ENCODE data around the gene DGKI.

DGKI gene

DNA sequence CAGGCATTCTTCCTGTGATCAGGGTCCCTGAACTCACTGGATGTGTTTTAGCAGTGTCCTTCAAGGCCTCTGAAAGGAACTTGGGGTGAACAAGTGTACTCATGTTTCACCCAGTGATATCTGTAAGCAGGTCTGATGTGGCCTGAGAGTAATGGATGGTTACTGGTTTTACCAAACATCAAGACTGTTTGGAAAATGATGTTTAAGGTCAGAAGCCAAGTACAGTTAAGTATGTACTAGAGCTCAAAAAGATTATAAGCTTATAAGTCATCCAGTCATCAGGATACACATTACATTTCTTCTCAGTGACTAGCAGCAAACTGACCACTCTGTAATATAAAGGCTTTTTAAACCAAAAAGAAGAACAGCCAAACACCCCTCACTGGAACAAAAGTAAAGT, 423.5 kb downstream of the DGKI start:
- H3K9ac ChIP-seq (ENCODE audit: low read length), result no peak overlapping the region
- H3K27me3 ChIP-seq (ENCODE audit: insufficient read depth, low read length), result no peaks in the 10 kb centered on the region
- TF ChIP-seq EZH2 (IDR thresholded peaks at IDR 0.05; ENCODE audit: borderline replicate concordance, low read length), result no peak
- TF ChIP-seq, protein P1, sequence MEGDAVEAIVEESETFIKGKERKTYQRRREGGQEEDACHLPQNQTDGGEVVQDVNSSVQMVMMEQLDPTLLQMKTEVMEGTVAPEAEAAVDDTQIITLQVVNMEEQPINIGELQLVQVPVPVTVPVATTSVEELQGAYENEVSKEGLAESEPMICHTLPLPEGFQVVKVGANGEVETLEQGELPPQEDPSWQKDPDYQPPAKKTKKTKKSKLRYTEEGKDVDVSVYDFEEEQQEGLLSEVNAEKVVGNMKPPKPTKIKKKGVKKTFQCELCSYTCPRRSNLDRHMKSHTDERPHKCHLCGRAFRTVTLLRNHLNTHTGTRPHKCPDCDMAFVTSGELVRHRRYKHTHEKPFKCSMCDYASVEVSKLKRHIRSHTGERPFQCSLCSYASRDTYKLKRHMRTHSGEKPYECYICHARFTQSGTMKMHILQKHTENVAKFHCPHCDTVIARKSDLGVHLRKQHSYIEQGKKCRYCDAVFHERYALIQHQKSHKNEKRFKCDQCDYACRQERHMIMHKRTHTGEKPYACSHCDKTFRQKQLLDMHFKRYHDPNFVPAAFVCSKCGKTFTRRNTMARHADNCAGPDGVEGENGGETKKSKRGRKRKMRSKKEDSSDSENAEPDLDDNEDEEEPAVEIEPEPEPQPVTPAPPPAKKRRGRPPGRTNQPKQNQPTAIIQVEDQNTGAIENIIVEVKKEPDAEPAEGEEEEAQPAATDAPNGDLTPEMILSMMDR (IDR thresholded peaks at IDR 0.05; ENCODE audit: low read length), result no peak
- no peak overlapping the region for H3K4me2 ChIP-seq (ENCODE audit: low read length)
- H3K4me3 ChIP-seq (ENCODE audit: low read depth, low read length, poor library complexity, severe bottlenecking), result no peak overlapping the region
- no peaks in the 10 kb centered on the region for H3K79me2 ChIP-seq (ENCODE audit: insufficient read depth, low read length)
- no peaks in the 10 kb centered on the region for H3F3A ChIP-seq (ENCODE audit: insufficient read depth, low read length)
- no peaks in the 10 kb centered on the region for H3K9me2 ChIP-seq (ENCODE audit: low read depth, low read length)
- H3K9me3 ChIP-seq (ENCODE audit: low read length), result no peaks in the 10 kb centered on the region
- H3K27ac ChIP-seq (ENCODE audit: low read depth, low read length, poor library complexity, severe bottlenecking), result no peak overlapping the region
- H3K36me3 ChIP-seq (ENCODE audit: insufficient read depth, low read length), result no peaks in the 10 kb centered on the region
- H3K4me1 ChIP-seq (ENCODE audit: insufficient read depth, low read length, severe bottlenecking), result no peaks in the 10 kb centered on the region
- no peaks in the 10 kb centered on the region for H4K20me1 ChIP-seq (ENCODE audit: insufficient read depth, low read length)
- no peak overlapping the region for H2AFZ ChIP-seq (ENCODE audit: low read length)

DNA sequence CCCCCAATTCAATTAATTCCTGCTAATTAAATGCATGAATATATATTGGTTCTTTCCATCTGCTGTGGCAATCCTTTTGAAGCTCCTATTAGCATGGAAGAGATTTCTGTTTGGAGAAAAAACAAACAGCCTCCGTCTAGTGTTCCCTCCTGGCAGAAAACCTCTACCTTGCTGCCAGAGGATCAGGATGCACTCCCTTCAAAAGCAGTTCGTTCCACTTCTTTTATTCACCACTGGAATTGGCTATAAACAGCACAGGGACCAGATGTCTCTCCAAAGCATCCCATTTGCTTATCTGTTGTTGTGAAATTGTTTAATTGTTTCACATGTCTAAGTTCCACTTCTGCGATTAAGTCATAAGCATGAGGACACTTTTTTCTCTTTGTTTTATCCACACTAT, 425.4 kb downstream of the DGKI start:
- Histone ChIP-seq H3K79me2 (ENCODE audit: insufficient read depth, low read length) (no peaks in the 10 kb centered on the region), H4K20me1 (ENCODE audit: insufficient read depth, low read length) (no peaks in the 10 kb centered on the region), H3K27me3 (ENCODE audit: insufficient read depth, low read length) (no peaks in the 10 kb centered on the region), H3K9me2 (ENCODE audit: low read depth, low read length) (no peaks in the 10 kb centered on the region), H3K4me2 (ENCODE audit: low read length) (no peak overlapping the region), H3K9me3 (ENCODE audit: low read length) (no peaks in the 10 kb centered on the region), H3K4me1 (ENCODE audit: insufficient read depth, low read length, severe bottlenecking) (no peaks in the 10 kb centered on the region), H2AFZ (ENCODE audit: low read length) (no peak overlapping the region), H3K4me3 (ENCODE audit: low read depth, low read length, poor library complexity, severe bottlenecking) (no peak overlapping the region), H3K9ac (ENCODE audit: low read length) (no peak overlapping the region), H3K27ac (ENCODE audit: low read depth, low read length, poor library complexity, severe bottlenecking) (no peak overlapping the region), H3F3A (ENCODE audit: insufficient read depth, low read length) (no peaks in the 10 kb centered on the region), H3K36me3 (ENCODE audit: insufficient read depth, low read length) (no peaks in the 10 kb centered on the region)
- TF ChIP-seq EZH2 (IDR thresholded peaks at IDR 0.05; ENCODE audit: borderline replicate concordance, low read length), result no peak
- TF ChIP-seq, protein P1 (IDR thresholded peaks at IDR 0.05; ENCODE audit: low read length), result no peak

DNA sequence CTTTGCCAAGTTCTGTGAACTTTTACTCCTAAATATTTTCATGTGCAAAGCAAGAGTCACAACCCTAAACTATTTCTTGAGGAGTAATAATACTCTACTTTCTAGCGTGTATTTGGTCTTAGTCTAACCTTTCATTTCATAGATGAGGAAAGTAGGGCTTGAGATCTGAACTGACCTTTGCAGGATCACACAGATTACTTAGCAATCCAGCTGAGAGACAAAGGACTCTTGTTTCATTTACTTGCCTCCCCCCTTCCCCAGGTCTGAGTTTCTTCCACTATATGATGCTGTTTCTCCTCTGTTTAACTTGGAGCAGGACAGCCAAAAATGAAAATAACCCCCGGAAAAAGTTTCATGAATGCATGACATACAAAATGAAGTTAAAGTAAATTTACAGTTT, 427.9 kb downstream of the DGKI start:
- H3K4me1 ChIP-seq (ENCODE audit: insufficient read depth, low read length, severe bottlenecking), result no peaks in the 10 kb centered on the region
- H3K79me2 ChIP-seq (ENCODE audit: insufficient read depth, low read length), result no peaks in the 10 kb centered on the region
- no peak overlapping the region for H3K4me3 ChIP-seq (ENCODE audit: low read depth, low read length, poor library complexity, severe bottlenecking)
- H2AFZ ChIP-seq (ENCODE audit: low read length), result no peak overlapping the region
- H3K9me3 ChIP-seq (ENCODE audit: low read length), result no peaks in the 10 kb centered on the region
- H4K20me1 ChIP-seq (ENCODE audit: insufficient read depth, low read length), result no peaks in the 10 kb centered on the region
- no peak overlapping the region for H3K9ac ChIP-seq (ENCODE audit: low read length)
- no peaks in the 10 kb centered on the region for H3F3A ChIP-seq (ENCODE audit: insufficient read depth, low read length)
- H3K36me3 ChIP-seq (ENCODE audit: insufficient read depth, low read length), result no peaks in the 10 kb centered on the region
- H3K27ac ChIP-seq (ENCODE audit: low read depth, low read length, poor library complexity, severe bottlenecking), result no peak overlapping the region
- H3K9me2 ChIP-seq (ENCODE audit: low read depth, low read length), result no peaks in the 10 kb centered on the region
- TF ChIP-seq, protein P1 (IDR thresholded peaks at IDR 0.05; ENCODE audit: low read length), result no peak
- no peak for TF ChIP-seq EZH2 (IDR thresholded peaks at IDR 0.05; ENCODE audit: borderline replicate concordance, low read length)
- H3K27me3 ChIP-seq (ENCODE audit: insufficient read depth, low read length), result no peaks in the 10 kb centered on the region
- H3K4me2 ChIP-seq (ENCODE audit: low read length), result no peak overlapping the region
